HepG2 (cell line): ENCODE results near the gene CNKSR3. TPM values are rescaled to one million over a fixed set of nuclear protein-coding genes. Genes with fewer than 3 reads are reported as not detected.

Source experiments
- ATAC-seq: fragments of 200-7000 bp; cut with Tn5 transposase; 3 replicates; pipeline ENCODE4 v1.9.1; 2020; ENCODE audit warnings: mild to moderate bottlenecking, moderate library complexity
- BruUV-seq: library from RNA; stranded (reverse); fragments of 400-500 nt; replicated peaks from 2 replicates; lab custom pipeline; 2021; lab: Mats Ljungman, UMichigan
- CTCF ChIA-PET: fragments of 300-600 bp; formaldehyde crosslinking; extraction: SDS; loops from one replicate; lab custom pipeline; 2021; ENCODE audit warnings: low total read pairs, inconsistent platforms, low intra/inter-chr PET ratio; lab: Yijun Ruan, JAX
- POLR2A ChIA-PET: fragments of 350-600 bp; sonication (Branson Sonifier 250); formaldehyde crosslinking; loops from one replicate; lab custom pipeline; 2020; ENCODE audit warnings: antibody characterized with exemption, inconsistent platforms; lab: Yijun Ruan, JAX
- DNase-seq: peaks from one replicate; pipeline ENCODE4 v3.0.0-alpha.2; 2015; ENCODE audit warnings: low spot score
- FAIRE-seq: peaks from 3 replicates; lab custom pipeline; 2011; peaks lifted over from hg19 to GRCh38; lab: Jason Lieb, UNC
- H2AFZ ChIP-seq: one replicate; pipeline ENCODE4 v1.6.1; 2011; ENCODE audit warnings: low read length, inconsistent platforms
- H3K27ac ChIP-seq: fragments of 300-600 bp; 3 replicates; pipeline ENCODE4 v1.8.0; 2011; ENCODE audit warnings: mixed run types, mild to moderate bottlenecking, mixed read lengths, low read length, inconsistent platforms; ENCODE audit not compliant: insufficient read depth; ENCODE audit errors: extremely low read length
- H3K27me3 ChIP-seq, 2 experiments: fragments of 200-600 bp in 1 of 2; 2 replicates in 1 of 2; 3 replicates in 1 of 2; pipeline versions ENCODE4 v1.6.0 to v1.8.0; 2011; ENCODE audit warnings: low read length in 2 of 2, mild to moderate bottlenecking in 2 of 2, moderate library complexity in 2 of 2, inconsistent platforms in 1 of 2; ENCODE audit not compliant: insufficient read depth in 2 of 2, control insufficient read depth in 1 of 2
- H3K36me3 ChIP-seq, 2 experiments: fragments of 200-600 bp in 1 of 2; replicated peaks in 1 of 2; 2 replicates in 1 of 2; 3 replicates in 1 of 2; pipeline versions ENCODE4 v1.5.1 to v1.8.0; 2011; ENCODE audit warnings: low read length in 2 of 2, inconsistent platforms in 1 of 2; ENCODE audit not compliant: insufficient read depth in 2 of 2, control insufficient read depth in 1 of 2
- H3K4me1 ChIP-seq: 2 replicates; pipeline ENCODE4 v1.5.1; 2012; ENCODE audit warnings: low read length, inconsistent platforms; ENCODE audit not compliant: insufficient read depth
- H3K4me2 ChIP-seq: 2 replicates; pipeline ENCODE4 v1.6.0; 2011; ENCODE audit warnings: low read depth, low read length, inconsistent platforms
- H3K4me3 ChIP-seq, 3 experiments: fragments of 200-600 bp in 1 of 3; sonication (generic), shearing (Covaris generic) in 1 of 3; replicated peaks in 1 of 3; 2 replicates each; pipeline ENCODE4 v1.5.1; 2011 to 2016; ENCODE audit warnings: low read length in 3 of 3, inconsistent platforms in 2 of 3, low read depth in 2 of 3, mild to moderate bottlenecking in 2 of 3, control low read depth in 1 of 3, mixed read lengths in 1 of 3; ENCODE audit not compliant: insufficient read depth in 1 of 3
- H3K79me2 ChIP-seq: one replicate; pipeline ENCODE4 v1.6.1; 2011; ENCODE audit warnings: low read length, inconsistent platforms; ENCODE audit not compliant: insufficient read depth
- H3K9ac ChIP-seq: 2 replicates; pipeline ENCODE4 v1.6.0; 2011; ENCODE audit warnings: mild to moderate bottlenecking, low read depth, low read length, inconsistent platforms; ENCODE audit not compliant: insufficient read depth
- H3K9me3 ChIP-seq: 2 replicates; pipeline ENCODE4 v1.5.1; 2012; ENCODE audit warnings: mild to moderate bottlenecking, low read length
- H4K20me1 ChIP-seq: 2 replicates; pipeline ENCODE4 v1.6.0; 2011; ENCODE audit warnings: inconsistent platforms, mild to moderate bottlenecking, low read length, moderate library complexity; ENCODE audit not compliant: insufficient read depth
- GZF1 ChIP-seq: sonication (generic); formaldehyde crosslinking; IDR thresholded peaks from 2 replicates; pipeline ENCODE4 v1.5.1; 2020; ENCODE audit warnings: mild to moderate bottlenecking, missing genetic modification reagents
- PITX1 ChIP-seq: sonication (generic); formaldehyde crosslinking; IDR thresholded peaks from 2 replicates; pipeline ENCODE4 v1.5.1; 2020; ENCODE audit warnings: mild to moderate bottlenecking, missing genetic modification reagents
- RNF2 ChIP-seq: fragments of 450-650 bp; conservative IDR thresholded peaks from 2 replicates; pipeline ENCODE4 v1.6.1; 2016; ENCODE audit warnings: low read depth
- SKIL ChIP-seq: sonication (generic); formaldehyde crosslinking; IDR thresholded peaks from 2 replicates; pipeline ENCODE4 v1.8.0; 2022; ENCODE audit warnings: missing genetic modification reagents, mild to moderate bottlenecking, moderate library complexity, borderline replicate concordance
- ZEB1 ChIP-seq: IDR thresholded peaks from 2 replicates; pipeline ENCODE4 v1.6.1; 2012; ENCODE audit warnings: mild to moderate bottlenecking, low read depth, inconsistent platforms; ENCODE audit not compliant: insufficient replicate concordance
- ZNF12 ChIP-seq: sonication (generic); formaldehyde crosslinking; IDR thresholded peaks from 2 replicates; pipeline ENCODE4 v1.5.0; 2020; ENCODE audit warnings: missing genetic modification reagents
- WGBS: methylation state at CpG from one replicate; pipeline ENCODE4 v1.1.6; 2017; ENCODE audit warnings: low lambda C conversion rate; 5-methylcytosine and 5-hydroxymethylcytosine counted together
- in situ Hi-C: cut with HindIII; loops from 2 replicates; pipeline ENCODE4 v1.10.0; 2017; ENCODE audit warnings: low pct_unique_long_range_greater_than_20kb; ENCODE audit not compliant: extremely low pct_ligation_motif_present
- intact Hi-C: fragments of 100-400 bp; cut with micrococcal nuclease; formaldehyde crosslinking; loops from one replicate; pipeline ENCODE4 v1.10.0; 2022; ENCODE audit not compliant: unreplicated experiment
- polyA plus RNA-seq, 8 experiments: library from polyadenylated mRNA; depleted of rRNA in 3 of 8; stranded (reverse) in 7 of 8; unstranded in 1 of 8; fragments of >200 nt; fragmentation: Illumina TruSeq in 4 of 8; extraction: Trizol in 4 of 8; gene quantifications; 2 replicates each; pipeline versions ENCODE4 v1.2.1 to v1.2.3, GENCODE V29; 2011 to 2016; ENCODE audit warnings: low read depth in 4 of 8, missing spikeins in 1 of 8, mixed read lengths in 1 of 8; ENCODE audit not compliant: insufficient read depth in 1 of 8
- total RNA-seq, 5 experiments: library from RNA; depleted of rRNA; stranded (reverse); fragments of >200 nt; fragmentation: Illumina TruSeq; extraction: Trizol; gene quantifications; 2 replicates each; pipeline ENCODE4 v1.2.3, GENCODE V29; 2016; ENCODE audit warnings: low read depth in 1 of 5
- TF ChIP-seq, protein P1 (sequence below): sonication (generic); formaldehyde crosslinking; IDR thresholded peaks from 2 replicates; pipeline ENCODE4 v1.5.1; 2020; ENCODE audit warnings: mild to moderate bottlenecking, missing genetic modification reagents

CNKSR3 gene
- total and polyA plus RNA-seq, 2 of the 13 experiments (the other 11 are each of a cell fraction or from before 2014, with no cell fraction given), result 9.2 to 38.6 TPM

- Histone ChIP-seq H3K79me2 (peaks cover 15% of the 10 kb centered on the region), H3K4me2 (no peak overlapping the region), H3K4me3 (no peak overlapping the region), H3K4me1 (peaks cover 40% of the 10 kb centered on the region), H4K20me1 (no peaks in the 10 kb centered on the region), H3K36me3 (peaks cover 15 to 47% of the 10 kb centered on the region in 2 experiments), H3K27ac (peak overlapping the region; percentile 56), H3K9ac (no peak overlapping the region), H3K9me3 (no peaks in the 10 kb centered on the region), H2AFZ (no peak overlapping the region), H3K27me3 (no peaks in the 10 kb centered on the region)
- TF ChIP-seq GZF1 (CRISPR knock-in tag) (peak; percentile 13; the same call in 1 of the 2 replicates), RNF2 (0 out of 2 replicates have a peak, but pooled peaks have one; percentile 0), ZNF12 (CRISPR knock-in tag) (peak; percentile 96), ZEB1 (no peak), SKIL (0 out of 2 replicates have a peak, but pooled peaks have one; percentile 8), PITX1 (CRISPR knock-in tag) (no peak)
- TF ChIP-seq, protein P1, sequence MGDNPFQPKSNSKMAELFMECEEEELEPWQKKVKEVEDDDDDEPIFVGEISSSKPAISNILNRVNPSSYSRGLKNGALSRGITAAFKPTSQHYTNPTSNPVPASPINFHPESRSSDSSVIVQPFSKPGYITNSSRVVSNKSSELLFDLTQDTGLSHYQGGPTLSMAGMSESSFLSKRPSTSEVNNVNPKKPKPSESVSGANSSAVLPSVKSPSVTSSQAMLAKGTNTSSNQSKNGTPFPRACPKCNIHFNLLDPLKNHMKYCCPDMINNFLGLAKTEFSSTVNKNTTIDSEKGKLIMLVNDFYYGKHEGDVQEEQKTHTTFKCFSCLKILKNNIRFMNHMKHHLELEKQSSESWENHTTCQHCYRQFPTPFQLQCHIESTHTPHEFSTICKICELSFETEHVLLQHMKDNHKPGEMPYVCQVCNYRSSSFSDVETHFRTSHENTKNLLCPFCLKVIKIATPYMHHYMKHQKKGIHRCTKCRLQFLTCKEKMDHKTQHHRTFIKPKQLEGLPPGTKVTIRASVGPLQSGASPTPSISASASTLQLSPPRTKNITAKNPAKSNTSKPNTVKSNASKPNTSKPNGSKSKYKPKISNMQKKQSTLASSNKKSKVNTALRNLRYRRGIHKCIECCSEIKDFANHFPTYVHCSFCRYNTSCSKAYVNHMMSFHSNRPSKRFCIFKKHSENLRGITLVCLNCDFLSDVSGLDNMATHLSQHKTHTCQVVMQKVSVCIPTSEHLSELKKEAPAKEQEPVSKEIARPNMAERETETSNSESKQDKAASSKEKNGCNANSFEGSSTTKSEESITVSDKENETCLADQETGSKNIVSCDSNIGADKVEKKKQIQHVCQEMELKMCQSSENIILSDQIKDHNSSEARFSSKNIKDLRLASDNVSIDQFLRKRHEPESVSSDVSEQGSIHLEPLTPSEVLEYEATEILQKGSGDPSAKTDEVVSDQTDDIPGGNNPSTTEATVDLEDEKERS (CRISPR knock-in tag), result 0 out of 2 replicates have a peak, but pooled peaks have one; percentile 3
- POLR2A ChIA-PET, result interaction anchor here (0.7 to 2.2 kb wide), 6 partner anchors 9 to 69 kb away, joined by 3 to 15 read pairs (median 6); partner anchors contain the start of gene CNKSR3
- DNase-seq (no peak), FAIRE-seq (no peak), ATAC-seq (peak; percentile 41)
- CTCF ChIA-PET, result no interaction called here
- in situ Hi-C loops, result no loop called here
- BruUV-seq, result TSS peak; percentile 87
- WGBS, result 88% methylated on average over 1 of the region's 1 CpG
- intact Hi-C loops, result loop anchor here (2.0 kb wide), 1 partner anchor 68 kb away; no protein-coding TSS in a partner anchor
Measured at GRCh38 chr6:154440422-154441043, 70.0 kb downstream of the CNKSR3 start.
